ENCODE results near the gene PVRIG.
"Not testable (repeated sequence)": the region's sequence is repeated elsewhere in the genome, so short reads cannot be mapped to it uniquely, and the experiment has no call there.

The PVRIG gene

DNA sequence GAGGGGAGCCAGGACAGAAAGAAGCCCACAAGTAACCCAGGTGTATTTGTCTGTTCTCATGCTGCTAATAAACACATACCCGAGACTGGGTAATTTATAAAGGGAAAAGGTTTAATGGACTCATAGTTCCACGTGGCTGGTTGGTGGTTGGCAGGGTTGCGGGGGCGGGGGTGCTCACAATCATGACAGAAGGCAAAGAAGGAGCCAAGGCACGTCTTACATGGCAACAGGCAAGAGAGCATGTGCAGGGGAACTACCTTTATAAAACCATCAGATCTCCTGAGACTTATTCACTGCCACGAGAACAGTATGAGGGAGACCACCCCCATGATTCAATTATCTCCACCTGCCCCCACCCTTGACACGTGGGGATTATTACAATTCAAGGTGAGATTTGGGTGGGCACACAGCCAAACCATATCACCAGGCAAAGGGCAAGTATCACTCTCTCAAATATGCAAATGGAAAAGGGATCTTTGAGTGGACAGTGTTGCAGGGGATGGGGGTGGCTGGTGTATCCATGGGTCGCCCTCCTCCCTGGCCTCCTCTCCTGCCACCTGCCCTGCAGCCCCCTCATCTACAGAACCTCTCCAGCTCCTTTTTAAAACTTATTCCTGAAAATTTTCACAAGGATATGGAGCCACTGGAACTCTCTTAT lies 15.0 kb downstream of the PVRIG start:
- DNase-seq: not testable (repeated sequence)

GRCh38 chr7:100239975-100240374 lies 20.2 kb downstream of the PVRIG start:
- not testable (repeated sequence) for DNase-seq

- peak in 2 of 51 donors; percentile 2 to 29 for DNase-seq
Observed at GRCh38 chr7:100243385-100243784, 23.6 kb downstream of the PVRIG start.

GRCh38 chr7:100244988-100245605 lies 25.3 kb downstream of the PVRIG start:
- not testable (repeated sequence) for DNase-seq

GRCh38 chr7:100246121-100246864 lies 26.5 kb downstream of the PVRIG start:
- DNase-seq: not testable (repeated sequence)

DNA sequence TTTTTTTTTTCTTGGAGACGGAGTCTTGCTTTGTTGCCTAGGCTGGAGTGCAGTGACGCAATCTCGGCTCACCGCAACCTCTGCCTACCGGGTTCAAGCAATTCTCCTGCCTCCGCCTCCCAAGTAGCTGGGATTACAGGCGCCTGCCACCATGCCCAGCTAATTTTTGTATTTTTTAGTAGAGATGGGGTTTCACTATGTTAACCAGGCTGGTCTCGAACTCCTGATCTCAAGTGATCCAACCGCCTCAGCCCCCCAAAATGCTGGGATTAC lies 27.1 kb downstream of the PVRIG start:
- not testable (repeated sequence) for DNase-seq

DNA sequence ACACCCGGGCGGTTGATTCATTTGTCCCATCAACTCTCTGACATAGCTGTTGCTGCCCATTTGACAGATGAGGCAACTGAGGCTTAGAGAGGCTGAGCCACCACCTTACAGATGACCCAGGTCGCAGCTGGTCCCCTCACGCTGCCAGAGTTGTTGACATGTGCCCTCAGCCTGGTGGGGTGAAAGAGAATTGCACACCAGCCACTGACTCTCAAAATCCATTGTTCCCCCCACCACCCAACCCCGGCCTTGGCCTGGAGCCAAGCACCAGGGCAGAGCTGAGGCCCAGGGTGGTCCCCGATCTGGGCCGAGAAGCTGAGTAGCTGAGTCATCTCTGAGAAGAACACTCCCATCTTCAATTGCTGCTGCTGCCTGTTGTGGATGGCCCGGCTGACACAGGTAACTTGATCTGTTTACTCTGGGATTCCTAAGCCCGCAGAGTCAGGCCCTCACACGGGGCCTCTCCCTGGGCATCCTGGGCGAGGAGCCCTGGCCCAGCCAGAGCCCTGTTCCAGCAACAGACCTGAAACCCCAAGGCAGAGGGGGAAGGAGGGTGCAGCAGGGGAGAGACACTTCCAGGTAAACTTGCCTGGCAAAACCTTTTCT lies 27.5 kb downstream of the PVRIG start:
- DNase-seq: peak in 3 of 51 donors; percentile 2 to 7 (median 7)

GRCh38 chr7:100248483-100248882 lies 28.7 kb downstream of the PVRIG start:
- DNase-seq: no peak

DNA sequence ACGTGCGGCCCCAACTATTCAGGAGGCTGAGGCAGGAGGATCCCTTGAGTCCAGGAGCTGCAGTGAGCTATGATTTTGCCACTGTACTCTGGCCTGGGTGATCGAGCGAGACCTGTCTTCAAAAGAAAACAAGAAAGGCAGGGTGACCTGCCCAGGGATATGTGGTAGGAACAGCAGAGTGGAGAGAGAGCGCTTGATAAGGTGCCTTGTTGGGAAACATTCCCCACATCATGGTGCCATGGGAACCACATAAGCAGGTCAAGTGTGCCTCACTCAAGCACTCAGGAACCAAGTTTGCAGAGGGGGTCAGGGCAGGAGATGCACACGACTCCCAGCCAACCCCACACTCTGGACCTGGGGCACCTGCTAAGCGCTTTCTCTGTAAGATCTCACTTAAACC lies 37.3 kb downstream of the PVRIG start:
- DNase-seq: no peak

GRCh38 chr7:100259984-100260383 lies 40.2 kb downstream of the PVRIG start:
- not testable (repeated sequence) for DNase-seq

- not testable (repeated sequence) for DNase-seq
Observed at GRCh38 chr7:100262896-100263295, 43.1 kb downstream of the PVRIG start.

DNA sequence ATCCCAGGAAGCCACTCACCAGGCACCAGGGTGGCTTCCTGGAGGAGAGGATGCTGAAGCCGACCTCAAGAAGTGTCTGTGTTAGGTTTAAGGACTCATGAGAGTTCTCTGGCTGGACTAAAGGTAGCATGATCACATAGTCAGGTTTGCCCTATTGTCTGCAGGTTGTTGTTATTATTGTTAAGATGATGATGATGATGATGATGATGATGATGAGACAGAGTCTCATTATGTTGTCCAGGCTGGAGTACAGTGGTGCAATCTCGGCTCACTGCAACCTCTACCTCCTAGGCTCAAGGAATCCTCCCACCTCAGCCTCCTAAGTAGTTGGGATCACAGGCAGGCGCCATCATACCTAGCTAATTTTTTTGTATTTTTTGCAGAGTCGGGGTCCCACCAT lies 44.5 kb downstream of the PVRIG start:
- DNase-seq: not testable (repeated sequence)

GRCh38 chr7:100264669-100265165 lies 45.0 kb downstream of the PVRIG start:
- not testable (repeated sequence) for DNase-seq

GRCh38 chr7:100265851-100266250 lies 46.1 kb downstream of the PVRIG start:
- not testable (repeated sequence) for DNase-seq

- DNase-seq: no peak
Observed at GRCh38 chr7:100266576-100267354, 47.0 kb downstream of the PVRIG start.

GRCh38 chr7:100267648-100268047 lies 47.9 kb downstream of the PVRIG start:
- peak in 1 of 51 donors; percentile 1 for DNase-seq

GRCh38 chr7:100268882-100269281 lies 49.1 kb downstream of the PVRIG start:
- not testable (repeated sequence) for DNase-seq

GRCh38 chr7:100269306-100270045 lies 49.7 kb downstream of the PVRIG start:
- DNase-seq: peak in 12 of 51 donors; percentile 6 to 53 (median 16)

DNA sequence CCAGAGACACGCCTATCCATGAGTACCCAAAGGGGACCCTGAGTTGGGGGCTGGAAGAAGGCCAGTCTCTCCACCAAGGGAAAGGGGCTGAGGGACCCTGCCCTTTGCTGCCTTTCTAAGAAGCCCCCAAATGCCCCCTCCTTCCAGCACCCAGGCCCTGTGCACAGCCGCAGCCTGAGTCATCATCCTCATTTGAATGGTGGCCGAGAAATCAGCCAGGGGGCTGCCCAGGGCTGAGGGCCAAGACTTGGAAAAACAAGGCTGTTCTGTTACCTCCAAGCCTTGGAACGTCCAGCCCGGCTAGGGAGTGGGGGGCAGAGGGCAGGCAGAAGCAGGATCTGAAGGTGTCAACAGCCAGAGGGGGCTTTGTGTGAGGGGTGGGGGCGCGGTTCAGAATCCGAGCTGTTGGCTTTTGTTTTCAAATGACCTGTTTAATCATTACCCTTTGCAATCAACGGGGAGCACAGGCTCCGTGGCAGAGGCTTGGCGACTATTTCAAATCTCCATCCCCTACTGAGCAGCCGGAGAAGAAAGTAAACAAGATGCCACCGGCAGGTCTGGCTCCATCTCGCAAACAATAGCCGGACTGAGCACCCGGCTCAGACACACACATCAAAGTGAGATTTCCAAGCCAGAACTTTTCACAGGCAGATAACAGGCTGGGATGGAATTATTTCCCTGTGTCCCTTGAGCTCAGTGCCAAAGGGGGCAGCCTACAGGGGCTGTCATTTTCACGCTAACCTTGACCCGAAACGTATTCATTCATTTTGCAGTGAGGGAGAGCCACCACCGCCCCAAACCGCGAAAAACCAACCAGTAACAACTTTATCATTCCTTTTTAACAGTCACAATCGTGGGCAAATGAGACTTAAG lies 50.5 kb downstream of the PVRIG start:
- DNase-seq: peak in 35 of 51 donors; percentile 4 to 70 (median 29)

Data from hypothalamus (tissue), 51 donors.